A673 (cell line): ENCODE data around the gene SIRPB2. TPM values are rescaled to one million over a fixed set of nuclear protein-coding genes. Genes with fewer than 3 reads are reported as not detected.

Source experiments
- BruUV-seq: library from RNA; stranded (reverse); fragments of 400-500 nt; replicated peaks from 2 replicates; lab custom pipeline; 2021; lab: Mats Ljungman, UMichigan
- CTCF ChIA-PET: fragments of 300-600 bp; sonication (Branson Sonifier 250); formaldehyde crosslinking; loops from one replicate; lab custom pipeline; 2022; ENCODE audit warnings: antibody characterized with exemption; lab: Charles Lee
- POLR2A ChIA-PET: fragments of 300-600 bp; sonication (Branson Sonifier 250); formaldehyde crosslinking; loops from one replicate; lab custom pipeline; 2022; ENCODE audit warnings: antibody characterized with exemption; ENCODE audit not compliant: low non-redundant PET; lab: Charles Lee
- DNase-seq: peaks from one replicate; pipeline ENCODE4 v3.0.0-alpha.2; 2015; ENCODE audit warnings: low spot score
- H3K27ac ChIP-seq: fragments of 200-600 bp; sonication (generic); 2 replicates; pipeline ENCODE4 v1.5.1; 2016; ENCODE audit warnings: mixed run types, low read depth, mild to moderate bottlenecking, mixed read lengths, antibody characterized with exemption, low read length; ENCODE audit not compliant: poor library complexity, severe bottlenecking
- H3K27me3 ChIP-seq: fragments of 200-600 bp; sonication (generic); replicated peaks from 2 replicates; pipeline ENCODE4 v1.6.1; 2017; ENCODE audit warnings: mixed run types, low read depth, mild to moderate bottlenecking, mixed read lengths, antibody characterized with exemption, low read length; ENCODE audit not compliant: insufficient read depth, poor library complexity
- H3K36me3 ChIP-seq: fragments of 200-600 bp; sonication (generic); 2 replicates; pipeline ENCODE4 v1.6.1; 2016; ENCODE audit warnings: mixed run types, mild to moderate bottlenecking, mixed read lengths, antibody characterized with exemption, low read length; ENCODE audit not compliant: insufficient read depth, poor library complexity, severe bottlenecking
- H3K4me1 ChIP-seq: fragments of 200-600 bp; sonication (generic); 2 replicates; pipeline ENCODE4 v1.6.1; 2017; ENCODE audit warnings: mixed run types, mild to moderate bottlenecking, mixed read lengths, antibody characterized with exemption, low read length; ENCODE audit not compliant: insufficient read depth, poor library complexity, severe bottlenecking
- H3K4me3 ChIP-seq: fragments of 200-600 bp; sonication (generic); 2 replicates; pipeline ENCODE4 v1.5.1; 2016; ENCODE audit warnings: low read depth, mixed run types, mild to moderate bottlenecking, mixed read lengths, low read length; ENCODE audit not compliant: poor library complexity, severe bottlenecking
- H3K9me3 ChIP-seq: fragments of 200-600 bp; sonication (generic); 2 replicates; pipeline ENCODE4 v1.6.1; 2016; ENCODE audit warnings: mixed run types, low read depth, mild to moderate bottlenecking, mixed read lengths, antibody characterized with exemption, low read length; ENCODE audit not compliant: poor library complexity, severe bottlenecking
- EZH2 ChIP-seq: fragments of 200-600 bp; sonication (generic); IDR thresholded peaks from 2 replicates; pipeline ENCODE4 v1.6.1; 2017; ENCODE audit warnings: borderline replicate concordance, low read depth, mild to moderate bottlenecking, mixed read lengths, antibody characterized with exemption, low read length; ENCODE audit not compliant: poor library complexity, severe bottlenecking
- intact Hi-C: fragments of 100-400 bp; cut with micrococcal nuclease; formaldehyde crosslinking; loops from one replicate; pipeline ENCODE4 v1.10.0; 2022; ENCODE audit not compliant: unreplicated experiment
- total RNA-seq: library from RNA; stranded (reverse); gene quantifications from 2 replicates; pipeline ENCODE4 v1.2.3, GENCODE V29; 2021
- TF ChIP-seq, protein P1 (sequence below): fragments of 300-800, 200-600 bp; sonication (generic); conservative IDR thresholded peaks from 2 replicates; pipeline ENCODE4 v1.5.1; 2017; ENCODE audit warnings: low read depth, mild to moderate bottlenecking, antibody characterized with exemption, low read length, moderate library complexity, mixed read lengths

Gene SIRPB2
- total RNA-seq, 1 experiment from 2014 or later: 3.1 TPM

GRCh38 chr20:1479831-1480595 is 11.2 kb downstream of the SIRPB2 start:
- no peaks in the 10 kb centered on the region for H3K4me1 ChIP-seq
- intact Hi-C loops: no loop called here
- no peak for DNase-seq
- TF ChIP-seq EZH2: no peak
- TF ChIP-seq, protein P1, sequence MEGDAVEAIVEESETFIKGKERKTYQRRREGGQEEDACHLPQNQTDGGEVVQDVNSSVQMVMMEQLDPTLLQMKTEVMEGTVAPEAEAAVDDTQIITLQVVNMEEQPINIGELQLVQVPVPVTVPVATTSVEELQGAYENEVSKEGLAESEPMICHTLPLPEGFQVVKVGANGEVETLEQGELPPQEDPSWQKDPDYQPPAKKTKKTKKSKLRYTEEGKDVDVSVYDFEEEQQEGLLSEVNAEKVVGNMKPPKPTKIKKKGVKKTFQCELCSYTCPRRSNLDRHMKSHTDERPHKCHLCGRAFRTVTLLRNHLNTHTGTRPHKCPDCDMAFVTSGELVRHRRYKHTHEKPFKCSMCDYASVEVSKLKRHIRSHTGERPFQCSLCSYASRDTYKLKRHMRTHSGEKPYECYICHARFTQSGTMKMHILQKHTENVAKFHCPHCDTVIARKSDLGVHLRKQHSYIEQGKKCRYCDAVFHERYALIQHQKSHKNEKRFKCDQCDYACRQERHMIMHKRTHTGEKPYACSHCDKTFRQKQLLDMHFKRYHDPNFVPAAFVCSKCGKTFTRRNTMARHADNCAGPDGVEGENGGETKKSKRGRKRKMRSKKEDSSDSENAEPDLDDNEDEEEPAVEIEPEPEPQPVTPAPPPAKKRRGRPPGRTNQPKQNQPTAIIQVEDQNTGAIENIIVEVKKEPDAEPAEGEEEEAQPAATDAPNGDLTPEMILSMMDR: no peak
- ChIA-PET CTCF (no interaction called here), POLR2A (no interaction called here)
- BruUV-seq: no TSS peak
- no peaks in the 10 kb centered on the region for H3K9me3 ChIP-seq
- H3K27me3 ChIP-seq: no peaks in the 10 kb centered on the region
- H3K36me3 ChIP-seq: no peaks in the 10 kb centered on the region
- no peak overlapping the region for H3K27ac ChIP-seq
- H3K4me3 ChIP-seq: no peak overlapping the region

DNA sequence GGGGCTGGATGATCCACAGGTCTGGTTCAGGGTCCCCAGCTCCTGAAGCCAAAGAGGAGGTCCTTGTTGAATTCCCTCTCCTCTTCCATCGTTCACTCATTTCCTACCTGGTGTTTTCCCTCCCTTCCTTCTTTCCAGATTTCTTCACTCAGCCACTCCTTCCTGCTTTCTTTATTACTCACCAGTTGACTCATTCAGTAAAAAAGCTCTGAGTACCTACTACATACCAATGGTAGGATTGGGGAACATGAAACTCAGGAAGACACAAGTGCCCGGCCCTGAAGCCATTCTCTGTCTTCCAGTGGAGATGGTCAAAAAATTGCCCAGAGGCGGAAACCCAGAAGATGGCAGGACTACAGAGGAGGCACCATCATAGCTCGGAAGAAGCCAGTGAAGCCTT is 12.7 kb downstream of the SIRPB2 start:
- no peaks in the 10 kb centered on the region for H3K4me1 ChIP-seq
- H3K9me3 ChIP-seq: no peaks in the 10 kb centered on the region
- CTCF ChIA-PET: interaction anchor here (1.2 kb wide), 1 partner anchor 25 kb away, joined by 4 read pairs; no protein-coding TSS in a partner anchor
- H3K27ac ChIP-seq: no peak overlapping the region
- H3K27me3 ChIP-seq: no peaks in the 10 kb centered on the region
- no peak for DNase-seq
- TF ChIP-seq, protein P1: no peak
- TF ChIP-seq EZH2: no peak
- POLR2A ChIA-PET: no interaction called here
- H3K36me3 ChIP-seq: no peaks in the 10 kb centered on the region
- no peak overlapping the region for H3K4me3 ChIP-seq
- intact Hi-C loops: no loop called here
- BruUV-seq: no TSS peak

GRCh38 chr20:1477896-1478490 is 13.2 kb downstream of the SIRPB2 start:
- intact Hi-C loops: no loop called here
- Histone ChIP-seq H3K27ac (no peak overlapping the region), H3K9me3 (no peaks in the 10 kb centered on the region), H3K4me1 (no peaks in the 10 kb centered on the region), H3K4me3 (no peak overlapping the region), H3K27me3 (no peaks in the 10 kb centered on the region), H3K36me3 (no peaks in the 10 kb centered on the region)
- ChIA-PET CTCF (interaction anchor here (1.2 kb wide), 1 partner anchor 26 kb away, joined by 4 read pairs; no protein-coding TSS in a partner anchor), POLR2A (no interaction called here)
- DNase-seq: no peak
- no TSS peak for BruUV-seq
- TF ChIP-seq EZH2: no peak
- TF ChIP-seq, protein P1: no peak
